Uterus (tissue), 4 donors: ENCODE results near the gene WDFY4. TPM values are rescaled to one million over a fixed set of nuclear protein-coding genes. Genes with fewer than 3 reads are reported as not detected.

Experiments
- DNase-seq, 2 donors: peaks; one replicate each; pipeline ENCODE4 v3.0.0-alpha.2; 2019 to 2020
- H3K27ac ChIP-seq, 2 donors: fragments of 200-600 bp; sonication (generic); 1 replicate in 1 of 2; 2 replicates in 1 of 2; pipeline ENCODE4 v1.5.1; 2016 to 2018
- H3K27me3 ChIP-seq, 2 donors: fragments of 200-600 bp; sonication (generic); one replicate each; pipeline ENCODE4 v1.5.1; 2018 to 2019; ENCODE audit warnings: control low read depth in 1 of 2
- H3K36me3 ChIP-seq, 2 donors: fragments of 200-600 bp; sonication (generic); one replicate each; pipeline ENCODE4 v1.5.1; 2019; ENCODE audit warnings: control low read depth in 1 of 2
- H3K4me1 ChIP-seq, 2 donors: fragments of 200-600 bp; sonication (generic); one replicate each; pipeline ENCODE4 v1.5.1; 2018 to 2019; ENCODE audit warnings: control low read depth in 1 of 2
- H3K4me3 ChIP-seq, 2 donors: fragments of 200-600 bp; sonication (generic); 1 replicate in 1 of 2; 2 replicates in 1 of 2; pipeline ENCODE4 v1.5.1; 2018 to 2019; ENCODE audit warnings: mild to moderate bottlenecking in 1 of 2
- H3K9me3 ChIP-seq, 2 donors: fragments of 200-600 bp; sonication (generic); one replicate each; pipeline ENCODE4 v1.5.1; 2019; ENCODE audit warnings: control low read depth in 1 of 2
- POLR2A ChIP-seq, 2 donors: fragments of 450-650 bp; IDR thresholded peaks; one replicate each; pipeline ENCODE4 v1.6.1; 2016; ENCODE audit warnings: antibody characterized with exemption in 2 of 2, mild to moderate bottlenecking in 1 of 2, moderate library complexity in 1 of 2
- intact Hi-C: fragments of 100-400 bp; cut with DNase I; formaldehyde crosslinking; loops from one replicate; pipeline ENCODE4 v1.15.1; 2023; ENCODE audit warnings: low total_unique reads
- total RNA-seq, 4 donors: library from RNA; depleted of rRNA in 3 of 4; stranded (reverse); fragments of >200 nt in 3 of 4; gene quantifications; one replicate each; pipeline versions ENCODE4 v1.1.0 to v1.2.4, GENCODE V29; 2014 to 2023
- TF ChIP-seq, protein P1 (sequence below), 4 experiments: fragments of 200-600 bp in 2 of 4; fragments of 450-650 bp in 2 of 4; sonication (generic) in 2 of 4; IDR thresholded peaks; one replicate each; pipeline ENCODE4 v1.5.1; 2016 to 2019; ENCODE audit warnings: antibody characterized with exemption in 4 of 4, mild to moderate bottlenecking in 2 of 4, moderate library complexity in 1 of 4
- donor health status: DM: yes; HTN: yes; CAD: no.

Gene WDFY4
- total RNA-seq, 4 donors from 2014 or later = 0.26 to 5.2 (median 1.2) TPM

DNA sequence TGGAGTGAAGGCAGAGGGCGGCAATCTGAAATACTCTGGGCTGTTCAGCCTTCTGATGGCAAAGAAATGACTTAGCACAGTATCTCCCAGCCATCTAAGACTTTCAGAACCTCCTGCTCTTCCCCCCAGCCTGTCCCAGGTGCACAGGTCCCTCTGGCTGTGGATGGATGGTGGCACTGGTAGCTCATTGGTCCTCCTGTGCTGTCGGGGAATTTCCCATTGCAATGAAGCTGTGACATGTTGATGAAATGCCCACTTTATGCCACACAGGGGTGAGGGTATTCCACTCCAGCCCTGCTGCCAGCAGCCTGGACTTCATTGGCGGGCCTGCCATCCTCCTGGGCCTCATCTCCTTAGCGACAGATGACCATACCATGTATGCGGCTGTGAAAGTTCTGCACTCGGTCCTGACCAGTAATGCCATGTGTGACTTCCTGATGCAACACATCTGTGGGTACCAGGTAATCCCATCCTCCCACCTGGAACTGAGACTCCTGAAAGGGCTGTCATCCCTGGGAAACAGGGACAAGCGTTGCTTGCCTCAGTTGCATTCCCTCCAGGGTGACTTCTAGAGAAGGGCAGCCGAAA is 105.9 kb downstream of the WDFY4 start:
- DNase-seq = no peak
- Histone ChIP-seq H3K4me1 (no peaks in the 10 kb centered on the region), H3K36me3 (no peaks in the 10 kb centered on the region), H3K4me3 (no peak overlapping the region), H3K27me3 (no peaks in the 10 kb centered on the region), H3K27ac (no peak overlapping the region), H3K9me3 (no peaks in the 10 kb centered on the region)
- TF ChIP-seq POLR2A (IDR thresholded peaks at IDR 0.05) = no peak
- TF ChIP-seq, protein P1, sequence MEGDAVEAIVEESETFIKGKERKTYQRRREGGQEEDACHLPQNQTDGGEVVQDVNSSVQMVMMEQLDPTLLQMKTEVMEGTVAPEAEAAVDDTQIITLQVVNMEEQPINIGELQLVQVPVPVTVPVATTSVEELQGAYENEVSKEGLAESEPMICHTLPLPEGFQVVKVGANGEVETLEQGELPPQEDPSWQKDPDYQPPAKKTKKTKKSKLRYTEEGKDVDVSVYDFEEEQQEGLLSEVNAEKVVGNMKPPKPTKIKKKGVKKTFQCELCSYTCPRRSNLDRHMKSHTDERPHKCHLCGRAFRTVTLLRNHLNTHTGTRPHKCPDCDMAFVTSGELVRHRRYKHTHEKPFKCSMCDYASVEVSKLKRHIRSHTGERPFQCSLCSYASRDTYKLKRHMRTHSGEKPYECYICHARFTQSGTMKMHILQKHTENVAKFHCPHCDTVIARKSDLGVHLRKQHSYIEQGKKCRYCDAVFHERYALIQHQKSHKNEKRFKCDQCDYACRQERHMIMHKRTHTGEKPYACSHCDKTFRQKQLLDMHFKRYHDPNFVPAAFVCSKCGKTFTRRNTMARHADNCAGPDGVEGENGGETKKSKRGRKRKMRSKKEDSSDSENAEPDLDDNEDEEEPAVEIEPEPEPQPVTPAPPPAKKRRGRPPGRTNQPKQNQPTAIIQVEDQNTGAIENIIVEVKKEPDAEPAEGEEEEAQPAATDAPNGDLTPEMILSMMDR (IDR thresholded peaks at IDR 0.05) = no peak
- intact Hi-C loops = no loop called here

GRCh38 chr10:48791267-48791928 is 106.7 kb downstream of the WDFY4 start:
- Histone ChIP-seq H3K36me3 (no peaks in the 10 kb centered on the region), H3K4me3 (no peak overlapping the region), H3K9me3 (no peaks in the 10 kb centered on the region), H3K4me1 (no peaks in the 10 kb centered on the region), H3K27me3 (no peaks in the 10 kb centered on the region), H3K27ac (no peak overlapping the region)
- intact Hi-C loops = no loop called here
- DNase-seq = no peak
- TF ChIP-seq POLR2A (IDR thresholded peaks at IDR 0.05) = no peak
- TF ChIP-seq, protein P1 (IDR thresholded peaks at IDR 0.05) = no peak

GRCh38 chr10:48792121-48792520 is 107.4 kb downstream of the WDFY4 start:
- Histone ChIP-seq H3K27ac (no peak overlapping the region), H3K4me1 (no peaks in the 10 kb centered on the region), H3K9me3 (no peaks in the 10 kb centered on the region), H3K36me3 (no peaks in the 10 kb centered on the region), H3K27me3 (no peaks in the 10 kb centered on the region), H3K4me3 (no peak overlapping the region)
- no peak for DNase-seq
- intact Hi-C loops = no loop called here
- TF ChIP-seq, protein P1 (IDR thresholded peaks at IDR 0.05) = no peak
- TF ChIP-seq POLR2A (IDR thresholded peaks at IDR 0.05) = no peak

GRCh38 chr10:48792687-48793096 is 108.0 kb downstream of the WDFY4 start:
- DNase-seq = no peak
- intact Hi-C loops = no loop called here
- Histone ChIP-seq H3K4me3 (no peak overlapping the region), H3K27me3 (no peaks in the 10 kb centered on the region), H3K36me3 (no peaks in the 10 kb centered on the region), H3K4me1 (no peaks in the 10 kb centered on the region), H3K9me3 (no peaks in the 10 kb centered on the region), H3K27ac (no peak overlapping the region)
- TF ChIP-seq POLR2A (IDR thresholded peaks at IDR 0.05) = no peak
- TF ChIP-seq, protein P1 (IDR thresholded peaks at IDR 0.05) = no peak

DNA sequence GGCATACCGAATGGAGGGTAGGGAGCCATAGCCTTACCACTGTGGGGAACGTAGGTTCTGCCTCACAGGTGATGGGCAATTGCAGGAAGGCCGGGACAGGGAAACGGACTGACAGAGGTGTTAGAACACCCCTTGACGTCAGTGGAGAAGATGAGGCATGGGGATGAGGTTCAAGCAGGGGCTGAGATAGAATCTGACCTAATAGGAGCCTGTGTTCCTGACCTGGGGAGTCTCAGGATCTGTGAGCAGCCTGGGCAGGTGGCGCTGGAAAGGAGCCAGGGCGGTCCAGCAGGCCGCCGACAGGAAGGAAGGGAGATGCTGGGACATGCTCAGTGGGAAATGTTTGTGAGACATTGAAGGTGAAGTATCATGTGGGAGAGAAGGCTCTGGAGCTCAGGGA is 109.4 kb downstream of the WDFY4 start:
- Histone ChIP-seq H3K36me3 (no peaks in the 10 kb centered on the region), H3K4me1 (no peaks in the 10 kb centered on the region), H3K4me3 (no peak overlapping the region), H3K27ac (no peak overlapping the region), H3K9me3 (no peaks in the 10 kb centered on the region), H3K27me3 (no peaks in the 10 kb centered on the region)
- no peak for TF ChIP-seq POLR2A (IDR thresholded peaks at IDR 0.05)
- TF ChIP-seq, protein P1 (IDR thresholded peaks at IDR 0.05) = no peak
- intact Hi-C loops = no loop called here
- no peak for DNase-seq
